GM12872 (cell line): Measurements from ENCODE around the gene BABAM2.

Experiments
- TF ChIP-seq, protein P1 (sequence below): IDR thresholded peaks from 3 replicates; pipeline ENCODE4 v1.5.1; 2011; ENCODE audit warnings: low read depth, mild to moderate bottlenecking, low read length, moderate library complexity; ENCODE audit not compliant: insufficient read depth

Gene BABAM2

DNA sequence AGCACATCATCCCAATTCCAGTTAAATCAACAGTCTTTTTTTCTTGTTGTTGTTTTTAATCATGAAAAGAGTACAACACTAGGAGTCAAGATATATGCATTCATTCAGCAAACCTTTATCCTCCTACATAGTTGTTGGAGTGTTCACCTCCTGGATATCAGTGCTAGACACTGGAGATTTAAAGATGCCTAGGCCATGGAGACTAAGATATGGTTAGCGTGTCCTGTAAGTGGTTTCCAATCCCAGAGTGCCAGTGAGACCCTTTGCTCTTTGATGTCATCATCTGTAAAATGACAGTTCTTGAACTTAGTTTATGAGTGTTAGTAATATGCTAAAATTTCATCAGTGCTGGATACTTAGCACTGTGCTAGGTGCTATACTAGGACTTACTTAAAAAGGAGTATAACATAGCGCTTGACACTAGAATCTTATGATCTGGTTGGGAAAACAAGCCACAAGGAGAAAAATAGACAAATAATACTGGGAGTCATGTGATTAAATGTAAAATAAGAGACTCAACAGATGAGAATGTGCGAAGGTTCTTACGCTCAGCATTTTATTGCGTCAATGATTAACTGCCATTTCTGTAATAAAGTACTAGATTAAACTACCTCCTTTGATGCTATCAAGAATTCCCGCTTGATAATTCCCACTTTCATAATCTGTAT, 31.5 kb downstream of the BABAM2 start:
- TF ChIP-seq, protein P1, sequence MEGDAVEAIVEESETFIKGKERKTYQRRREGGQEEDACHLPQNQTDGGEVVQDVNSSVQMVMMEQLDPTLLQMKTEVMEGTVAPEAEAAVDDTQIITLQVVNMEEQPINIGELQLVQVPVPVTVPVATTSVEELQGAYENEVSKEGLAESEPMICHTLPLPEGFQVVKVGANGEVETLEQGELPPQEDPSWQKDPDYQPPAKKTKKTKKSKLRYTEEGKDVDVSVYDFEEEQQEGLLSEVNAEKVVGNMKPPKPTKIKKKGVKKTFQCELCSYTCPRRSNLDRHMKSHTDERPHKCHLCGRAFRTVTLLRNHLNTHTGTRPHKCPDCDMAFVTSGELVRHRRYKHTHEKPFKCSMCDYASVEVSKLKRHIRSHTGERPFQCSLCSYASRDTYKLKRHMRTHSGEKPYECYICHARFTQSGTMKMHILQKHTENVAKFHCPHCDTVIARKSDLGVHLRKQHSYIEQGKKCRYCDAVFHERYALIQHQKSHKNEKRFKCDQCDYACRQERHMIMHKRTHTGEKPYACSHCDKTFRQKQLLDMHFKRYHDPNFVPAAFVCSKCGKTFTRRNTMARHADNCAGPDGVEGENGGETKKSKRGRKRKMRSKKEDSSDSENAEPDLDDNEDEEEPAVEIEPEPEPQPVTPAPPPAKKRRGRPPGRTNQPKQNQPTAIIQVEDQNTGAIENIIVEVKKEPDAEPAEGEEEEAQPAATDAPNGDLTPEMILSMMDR: no peak

DNA sequence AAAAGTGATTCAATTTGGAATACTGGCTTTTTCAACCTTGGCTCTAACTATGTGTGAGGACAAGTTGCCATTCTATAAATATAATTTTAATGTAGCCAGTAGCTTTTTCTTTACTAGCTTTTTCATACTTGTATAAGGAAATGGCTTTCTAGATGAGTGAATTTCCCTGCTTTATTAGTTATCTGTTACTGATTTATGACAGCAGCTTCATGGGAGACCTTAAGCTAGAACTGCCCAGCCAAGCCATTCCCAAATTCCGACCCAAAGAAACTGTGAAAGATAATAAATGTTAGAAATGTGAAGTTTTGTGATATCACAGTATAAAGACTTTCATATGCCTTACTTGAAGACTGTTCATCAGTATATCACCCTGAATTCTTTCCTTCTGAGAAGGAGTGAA, 32.3 kb downstream of the BABAM2 start:
- TF ChIP-seq, protein P1: no peak

- TF ChIP-seq, protein P1: no peak
These were observed 35.4 kb downstream of the BABAM2 start for GRCh38 chr2:27925766-27926472.

DNA sequence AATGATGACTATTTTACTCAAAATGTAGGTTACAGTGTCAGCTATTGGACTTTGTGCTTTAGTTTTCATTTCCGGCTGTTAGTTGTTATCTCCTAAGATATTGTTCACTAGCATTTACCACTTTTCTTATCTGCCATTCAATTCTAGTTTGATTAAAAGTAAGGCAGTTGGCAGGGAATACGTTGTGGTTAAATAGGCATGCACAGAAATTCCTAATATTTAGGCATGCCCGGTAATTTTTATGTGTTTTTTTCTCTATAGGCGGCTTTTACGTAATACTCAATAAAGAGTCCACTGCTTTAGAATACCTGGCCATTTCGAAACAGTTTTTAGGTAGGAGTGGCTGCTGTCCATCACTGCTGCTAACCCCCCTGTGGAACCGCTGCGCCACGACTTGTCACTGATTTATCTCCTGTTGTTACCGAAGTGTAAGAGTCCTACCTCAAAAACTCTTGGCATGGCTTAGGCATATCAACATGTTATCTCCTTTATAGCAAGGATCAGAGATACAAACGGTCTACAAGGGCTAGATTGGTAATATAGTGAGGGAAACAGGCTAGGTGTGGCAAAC, 39.5 kb downstream of the BABAM2 start:
- TF ChIP-seq, protein P1: no peak

DNA sequence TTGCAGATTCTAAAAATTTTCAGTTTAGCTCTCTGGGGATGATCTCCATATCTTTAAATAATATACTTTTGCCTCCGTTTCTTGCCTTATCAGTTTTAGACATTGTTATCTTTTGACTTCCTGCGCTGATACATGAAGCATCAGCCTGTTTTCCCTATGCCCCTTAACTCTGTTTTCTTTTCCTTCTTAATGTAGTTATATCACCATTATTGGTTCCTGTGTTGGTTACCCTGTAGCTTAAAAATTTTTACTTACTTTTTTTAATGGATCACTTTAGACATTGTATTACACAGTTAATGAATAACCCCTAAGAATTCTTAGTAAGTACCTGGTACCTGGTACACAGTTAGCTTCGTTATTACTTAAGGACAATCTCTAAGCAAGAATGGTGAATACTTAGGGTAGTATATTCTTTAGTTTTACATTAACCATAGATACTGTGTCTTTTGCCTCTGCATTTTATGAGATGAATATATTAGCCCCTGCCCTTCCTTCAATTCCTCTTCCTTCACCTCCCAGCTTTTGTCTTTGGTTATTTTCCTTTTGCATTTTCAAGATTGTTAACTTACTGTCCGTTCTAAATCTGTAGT, 40.9 kb downstream of the BABAM2 start:
- TF ChIP-seq, protein P1: no peak

DNA sequence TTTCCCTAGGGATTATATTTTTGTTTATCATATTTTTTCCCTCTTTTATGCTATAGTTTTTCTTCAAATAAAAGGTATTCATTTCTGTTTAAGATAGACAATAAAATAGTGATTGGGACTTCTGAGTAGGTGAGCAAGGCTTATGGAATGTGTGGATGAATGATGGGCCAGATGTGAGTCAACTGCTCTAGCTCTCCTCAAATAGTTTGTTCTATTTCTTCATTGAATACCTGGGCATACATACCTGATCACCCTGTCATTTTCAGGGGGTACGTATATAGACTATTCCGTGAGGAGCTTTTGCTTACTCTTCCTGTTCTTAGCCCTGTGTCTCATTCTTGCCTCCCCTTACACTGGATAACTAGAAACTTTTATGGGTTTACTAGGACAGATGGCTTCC, 41.9 kb downstream of the BABAM2 start:
- TF ChIP-seq, protein P1: no peak

- TF ChIP-seq, protein P1: no peak
These were observed 44.5 kb downstream of the BABAM2 start for GRCh38 chr2:27935026-27935425.
